PFSK-1 (cell line): Measurements from ENCODE around the gene HCN1.

ENCODE experiments used
- FOXP2 ChIP-seq: optimal IDR thresholded peaks from 2 replicates; pipeline ENCODE3; 2011; ENCODE audit warnings: borderline replicate concordance, control low read depth, inconsistent platforms; ENCODE audit not compliant: insufficient read depth; ENCODE audit errors: extremely low read length, extremely low read depth
- POLR2AphosphoS5 ChIP-seq: IDR thresholded peaks from 2 replicates; pipeline ENCODE4 v1.6.1; 2012; ENCODE audit warnings: low read depth, mild to moderate bottlenecking, control low read depth, low read length, moderate library complexity
- SIN3A ChIP-seq: IDR thresholded peaks from 2 replicates; pipeline ENCODE4 v1.6.1; 2012; ENCODE audit warnings: mild to moderate bottlenecking, low read length, moderate library complexity, borderline replicate concordance; ENCODE audit not compliant: insufficient read depth
- TAF1 ChIP-seq: IDR thresholded peaks from 2 replicates; pipeline ENCODE4 v1.6.1; 2012; ENCODE audit warnings: low read length, control low read depth, borderline replicate concordance; ENCODE audit not compliant: insufficient read depth
- TF ChIP-seq, protein P1 (sequence below), 2 experiments: IDR thresholded peaks; 2 replicates each; pipeline versions ENCODE4 v1.6.1 to v1.8.0; 2011 to 2012; ENCODE audit warnings: low read depth in 2 of 2, low read length in 2 of 2, control low read depth in 1 of 2, inconsistent platforms in 1 of 2, mild to moderate bottlenecking in 1 of 2, moderate library complexity in 1 of 2; ENCODE audit not compliant: insufficient read depth in 1 of 2

HCN1 gene

DNA sequence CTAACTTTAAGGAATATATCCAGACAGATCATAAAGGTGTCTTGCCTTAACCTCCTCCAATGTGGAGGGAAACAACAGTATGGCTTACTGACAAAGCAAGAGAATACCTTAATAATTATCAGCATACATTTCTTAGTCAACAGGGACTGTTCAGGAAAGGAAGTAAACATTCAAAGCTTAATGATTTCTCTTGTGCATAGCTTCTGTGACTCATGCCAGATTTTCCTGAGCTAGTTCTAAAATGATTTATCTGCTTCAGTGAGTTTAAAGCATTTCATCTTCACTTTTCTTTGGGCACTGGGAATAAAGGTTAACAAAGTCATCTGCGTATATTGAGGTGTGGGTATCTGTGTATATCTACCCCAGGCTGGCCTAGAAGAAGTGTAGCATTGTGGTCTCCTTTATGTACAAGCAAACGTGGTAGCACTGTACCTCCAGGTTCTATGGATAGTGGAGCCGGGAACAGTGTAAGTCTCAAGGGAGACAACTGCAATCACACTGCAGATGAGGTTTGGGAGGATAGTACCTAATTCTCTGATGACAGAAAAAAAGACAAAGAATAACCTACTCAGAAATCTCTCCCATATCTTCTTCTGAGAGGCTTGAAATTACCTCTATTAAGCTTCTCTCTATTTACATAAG, 284.1 kb downstream of the HCN1 start:
- no peak for TF ChIP-seq FOXP2
- TF ChIP-seq POLR2AphosphoS5: no peak
- TF ChIP-seq SIN3A: no peak
- TF ChIP-seq, protein P1, sequence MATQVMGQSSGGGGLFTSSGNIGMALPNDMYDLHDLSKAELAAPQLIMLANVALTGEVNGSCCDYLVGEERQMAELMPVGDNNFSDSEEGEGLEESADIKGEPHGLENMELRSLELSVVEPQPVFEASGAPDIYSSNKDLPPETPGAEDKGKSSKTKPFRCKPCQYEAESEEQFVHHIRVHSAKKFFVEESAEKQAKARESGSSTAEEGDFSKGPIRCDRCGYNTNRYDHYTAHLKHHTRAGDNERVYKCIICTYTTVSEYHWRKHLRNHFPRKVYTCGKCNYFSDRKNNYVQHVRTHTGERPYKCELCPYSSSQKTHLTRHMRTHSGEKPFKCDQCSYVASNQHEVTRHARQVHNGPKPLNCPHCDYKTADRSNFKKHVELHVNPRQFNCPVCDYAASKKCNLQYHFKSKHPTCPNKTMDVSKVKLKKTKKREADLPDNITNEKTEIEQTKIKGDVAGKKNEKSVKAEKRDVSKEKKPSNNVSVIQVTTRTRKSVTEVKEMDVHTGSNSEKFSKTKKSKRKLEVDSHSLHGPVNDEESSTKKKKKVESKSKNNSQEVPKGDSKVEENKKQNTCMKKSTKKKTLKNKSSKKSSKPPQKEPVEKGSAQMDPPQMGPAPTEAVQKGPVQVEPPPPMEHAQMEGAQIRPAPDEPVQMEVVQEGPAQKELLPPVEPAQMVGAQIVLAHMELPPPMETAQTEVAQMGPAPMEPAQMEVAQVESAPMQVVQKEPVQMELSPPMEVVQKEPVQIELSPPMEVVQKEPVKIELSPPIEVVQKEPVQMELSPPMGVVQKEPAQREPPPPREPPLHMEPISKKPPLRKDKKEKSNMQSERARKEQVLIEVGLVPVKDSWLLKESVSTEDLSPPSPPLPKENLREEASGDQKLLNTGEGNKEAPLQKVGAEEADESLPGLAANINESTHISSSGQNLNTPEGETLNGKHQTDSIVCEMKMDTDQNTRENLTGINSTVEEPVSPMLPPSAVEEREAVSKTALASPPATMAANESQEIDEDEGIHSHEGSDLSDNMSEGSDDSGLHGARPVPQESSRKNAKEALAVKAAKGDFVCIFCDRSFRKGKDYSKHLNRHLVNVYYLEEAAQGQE (IDR thresholded peaks at IDR 0.05; ENCODE audit: insufficient read depth in 1 of 2, low read depth in 2 of 2, low read length in 2 of 2): no peak
- TF ChIP-seq TAF1: no peak

DNA sequence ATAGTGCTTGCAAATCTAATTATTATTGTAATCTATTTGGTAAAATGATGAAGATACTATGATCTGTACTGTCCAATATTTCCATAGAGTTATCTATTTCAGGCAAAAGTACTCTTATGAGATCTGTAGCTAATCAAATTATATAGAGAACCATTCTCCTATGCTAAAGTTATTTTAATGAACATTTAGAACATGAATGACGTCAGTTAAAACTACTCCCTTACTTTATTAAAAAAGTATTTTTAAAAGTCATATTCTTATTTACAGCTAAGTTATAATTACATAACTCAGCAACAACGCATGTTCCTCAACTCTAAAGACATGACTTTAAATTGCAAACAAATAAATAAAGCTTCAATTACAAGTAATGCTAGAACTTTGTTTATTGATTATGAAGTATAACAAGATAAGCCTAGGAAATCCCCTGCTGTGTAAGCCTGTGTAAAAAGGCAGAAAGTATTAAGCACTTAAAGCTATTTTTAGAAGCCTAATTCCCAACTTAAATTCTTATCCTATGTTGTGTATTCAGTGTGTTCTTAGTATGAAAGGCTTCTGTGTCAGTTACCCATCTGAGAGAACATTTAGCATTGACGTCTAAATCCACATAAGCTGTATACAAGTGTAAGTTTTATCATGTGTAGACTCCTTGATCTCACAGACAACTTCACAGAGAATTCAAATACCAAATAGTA, 285.7 kb downstream of the HCN1 start:
- TF ChIP-seq TAF1 (no peak), POLR2AphosphoS5 (no peak), SIN3A (no peak), FOXP2 (no peak)
- TF ChIP-seq, protein P1 (IDR thresholded peaks at IDR 0.05; ENCODE audit: insufficient read depth in 1 of 2, low read depth in 2 of 2, low read length in 2 of 2): no peak

DNA sequence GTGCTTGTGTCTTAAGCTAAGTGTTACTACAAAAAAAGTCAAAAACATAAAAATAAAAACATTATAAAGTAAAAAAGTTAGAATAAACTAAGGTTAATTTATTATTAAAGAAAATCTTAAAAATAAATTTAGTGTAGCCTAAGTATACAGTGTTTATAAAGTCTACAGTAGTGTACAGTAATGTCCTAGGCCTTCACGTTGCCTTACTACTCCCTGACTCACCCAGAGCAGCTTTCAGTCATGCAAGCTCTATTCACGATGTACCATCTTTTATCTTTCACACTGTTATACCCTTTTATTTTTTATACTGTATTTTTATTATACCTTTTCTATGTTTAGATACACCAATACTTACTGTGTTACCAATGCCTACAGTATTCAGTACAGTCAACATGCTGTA, 288.1 kb downstream of the HCN1 start:
- TF ChIP-seq FOXP2: no peak
- TF ChIP-seq TAF1: no peak
- no peak for TF ChIP-seq POLR2AphosphoS5
- TF ChIP-seq SIN3A: no peak
- TF ChIP-seq, protein P1 (IDR thresholded peaks at IDR 0.05; ENCODE audit: insufficient read depth in 1 of 2, low read depth in 2 of 2, low read length in 2 of 2): no peak

DNA sequence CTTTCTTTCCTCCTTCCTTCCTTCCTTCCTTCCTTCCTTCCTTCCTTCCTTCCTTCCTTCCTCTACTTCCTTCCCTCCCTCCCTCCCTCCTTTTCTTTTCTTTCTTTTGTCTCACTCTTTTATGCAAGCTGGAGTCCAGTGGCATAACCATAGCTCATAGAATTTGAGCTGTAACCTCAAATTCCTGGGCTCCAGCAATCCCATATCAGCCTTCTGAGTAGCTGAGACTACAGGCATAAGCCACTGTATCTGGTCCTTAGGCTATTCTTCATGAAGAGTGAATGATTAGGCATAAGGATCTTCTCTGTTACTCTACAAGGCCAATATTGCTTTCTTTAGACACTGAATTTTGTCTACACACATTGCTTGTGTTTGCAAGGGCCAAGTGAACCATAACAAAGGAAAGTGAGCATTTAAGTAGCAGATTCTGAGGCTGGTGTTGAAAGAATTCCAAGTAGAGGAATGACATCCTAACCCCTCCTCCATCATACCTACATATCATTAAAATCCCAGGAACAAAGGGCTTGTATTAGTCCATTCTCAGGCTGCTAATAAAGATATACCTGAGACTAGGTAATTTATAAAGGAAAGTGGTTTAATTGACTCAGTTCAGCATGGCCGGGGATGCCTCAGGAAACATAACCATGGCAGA, 293.2 kb downstream of the HCN1 start:
- TF ChIP-seq, protein P1 (IDR thresholded peaks at IDR 0.05; ENCODE audit: insufficient read depth in 1 of 2, low read depth in 2 of 2, low read length in 2 of 2): no peak
- no peak for TF ChIP-seq POLR2AphosphoS5
- no peak for TF ChIP-seq TAF1
- TF ChIP-seq FOXP2: no peak
